ENCODE results near the gene SMAD3.

Gene SMAD3

DNA sequence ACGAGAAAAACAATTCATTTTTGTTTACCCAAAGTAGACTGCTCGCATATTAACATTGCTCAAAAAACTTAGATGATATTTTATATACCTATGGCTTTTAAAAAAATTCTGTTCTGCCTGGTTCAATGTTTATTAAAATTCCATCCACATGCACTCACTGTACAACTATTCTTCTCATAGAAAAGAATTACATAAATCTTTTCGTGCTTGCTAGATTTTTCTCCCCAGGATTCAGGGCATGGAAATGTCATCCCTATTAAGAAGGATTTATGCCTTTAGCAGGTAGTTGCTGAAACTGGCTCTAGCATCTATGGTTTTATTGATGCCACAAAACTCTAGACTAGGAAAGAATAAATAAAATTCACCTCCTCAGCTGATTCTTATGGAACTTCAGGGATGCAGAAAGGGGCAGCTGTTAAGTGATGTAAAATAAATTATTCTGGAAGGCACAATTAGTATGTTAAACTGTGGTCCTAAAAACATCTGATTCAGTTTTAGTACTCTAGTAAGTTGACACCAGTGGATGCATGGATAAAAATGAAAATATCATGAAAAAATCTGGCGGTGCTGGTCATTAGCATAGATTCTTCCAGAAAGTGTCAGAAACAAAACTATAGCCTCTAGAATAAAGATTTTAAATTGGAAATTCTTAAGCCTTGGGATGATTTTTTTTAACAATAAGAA lies 147.4 kb downstream of the SMAD3 start:
- H3K9me3 ChIP-seq (ENCODE audit: control insufficient read depth, insufficient read depth, low read depth, low read length): no peaks in the 10 kb centered on the region
- H3K27ac ChIP-seq (ENCODE audit: extremely low read depth, low read depth, low read length): no peak overlapping the region
- H3K4me3 ChIP-seq (ENCODE audit: low read depth, low read length): no peak overlapping the region
- H3K4me1 ChIP-seq (ENCODE audit: control insufficient read depth, insufficient read depth, low read length): no peaks in the 10 kb centered on the region
- POLR2A ChIA-PET: no interaction called here
- peaks cover 4 to 15% of the 10 kb centered on the region in 2 experiments; a peak in 2 of 3 replicates for H3K36me3 ChIP-seq (ENCODE audit: control insufficient read depth in 2 of 2, insufficient read depth in 1 of 2, low read length in 2 of 2)
- TF ChIP-seq ZBTB20 (tag by site-specific recombination; IDR thresholded peaks at IDR 0.05) (no peak), ZNF391 (tag by site-specific recombination; IDR thresholded peaks at IDR 0.05; ENCODE audit: borderline replicate concordance, low read depth) (no peak), ZNF785 (tag by site-specific recombination; IDR thresholded peaks at IDR 0.05) (no peak)
- TF ChIP-seq, protein P1, sequence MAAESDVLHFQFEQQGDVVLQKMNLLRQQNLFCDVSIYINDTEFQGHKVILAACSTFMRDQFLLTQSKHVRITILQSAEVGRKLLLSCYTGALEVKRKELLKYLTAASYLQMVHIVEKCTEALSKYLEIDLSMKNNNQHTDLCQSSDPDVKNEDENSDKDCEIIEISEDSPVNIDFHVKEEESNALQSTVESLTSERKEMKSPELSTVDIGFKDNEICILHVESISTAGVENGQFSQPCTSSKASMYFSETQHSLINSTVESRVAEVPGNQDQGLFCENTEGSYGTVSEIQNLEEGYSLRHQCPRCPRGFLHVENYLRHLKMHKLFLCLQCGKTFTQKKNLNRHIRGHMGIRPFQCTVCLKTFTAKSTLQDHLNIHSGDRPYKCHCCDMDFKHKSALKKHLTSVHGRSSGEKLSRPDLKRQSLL (tag by site-specific recombination; IDR thresholded peaks at IDR 0.05): 0 out of 2 replicates have a peak, but pooled peaks have one; percentile 11
- TF ChIP-seq, protein P2, sequence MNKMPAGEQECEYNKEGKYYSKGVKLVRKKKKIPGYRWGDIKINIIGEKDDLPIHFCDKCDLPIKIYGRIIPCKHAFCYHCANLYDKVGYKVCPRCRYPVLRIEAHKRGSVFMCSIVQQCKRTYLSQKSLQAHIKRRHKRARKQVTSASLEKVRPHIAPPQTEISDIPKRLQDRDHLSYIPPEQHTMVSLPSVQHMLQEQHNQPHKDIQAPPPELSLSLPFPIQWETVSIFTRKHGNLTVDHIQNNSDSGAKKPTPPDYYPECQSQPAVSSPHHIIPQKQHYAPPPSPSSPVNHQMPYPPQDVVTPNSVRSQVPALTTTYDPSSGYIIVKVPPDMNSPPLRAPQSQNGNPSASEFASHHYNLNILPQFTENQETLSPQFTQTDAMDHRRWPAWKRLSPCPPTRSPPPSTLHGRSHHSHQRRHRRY (tag by site-specific recombination; IDR thresholded peaks at IDR 0.05): no peak
- TF ChIP-seq, protein P3, sequence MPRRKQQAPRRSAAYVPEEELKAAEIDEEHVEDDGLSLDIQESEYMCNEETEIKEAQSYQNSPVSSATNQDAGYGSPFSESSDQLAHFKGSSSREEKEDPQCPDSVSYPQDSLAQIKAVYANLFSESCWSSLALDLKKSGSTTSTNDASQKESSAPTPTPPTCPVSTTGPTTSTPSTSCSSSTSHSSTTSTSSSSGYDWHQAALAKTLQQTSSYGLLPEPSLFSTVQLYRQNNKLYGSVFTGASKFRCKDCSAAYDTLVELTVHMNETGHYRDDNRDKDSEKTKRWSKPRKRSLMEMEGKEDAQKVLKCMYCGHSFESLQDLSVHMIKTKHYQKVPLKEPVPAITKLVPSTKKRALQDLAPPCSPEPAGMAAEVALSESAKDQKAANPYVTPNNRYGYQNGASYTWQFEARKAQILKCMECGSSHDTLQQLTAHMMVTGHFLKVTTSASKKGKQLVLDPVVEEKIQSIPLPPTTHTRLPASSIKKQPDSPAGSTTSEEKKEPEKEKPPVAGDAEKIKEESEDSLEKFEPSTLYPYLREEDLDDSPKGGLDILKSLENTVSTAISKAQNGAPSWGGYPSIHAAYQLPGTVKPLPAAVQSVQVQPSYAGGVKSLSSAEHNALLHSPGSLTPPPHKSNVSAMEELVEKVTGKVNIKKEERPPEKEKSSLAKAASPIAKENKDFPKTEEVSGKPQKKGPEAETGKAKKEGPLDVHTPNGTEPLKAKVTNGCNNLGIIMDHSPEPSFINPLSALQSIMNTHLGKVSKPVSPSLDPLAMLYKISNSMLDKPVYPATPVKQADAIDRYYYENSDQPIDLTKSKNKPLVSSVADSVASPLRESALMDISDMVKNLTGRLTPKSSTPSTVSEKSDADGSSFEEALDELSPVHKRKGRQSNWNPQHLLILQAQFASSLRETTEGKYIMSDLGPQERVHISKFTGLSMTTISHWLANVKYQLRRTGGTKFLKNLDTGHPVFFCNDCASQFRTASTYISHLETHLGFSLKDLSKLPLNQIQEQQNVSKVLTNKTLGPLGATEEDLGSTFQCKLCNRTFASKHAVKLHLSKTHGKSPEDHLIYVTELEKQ (tag by site-specific recombination; IDR thresholded peaks at IDR 0.05; ENCODE audit: borderline replicate concordance): no peak
- CTCF ChIA-PET: no interaction called here

GRCh38 chr15:67215102-67215501 lies 149.7 kb downstream of the SMAD3 start:
- H3K36me3 ChIP-seq (ENCODE audit: control insufficient read depth in 2 of 2, insufficient read depth in 1 of 2, low read length in 2 of 2): peaks cover 4 to 7% of the 10 kb centered on the region in 2 experiments; a peak in 2 of 3 replicates
- POLR2A ChIA-PET: no interaction called here
- no peak for TF ChIP-seq ZNF621 (tag by site-specific recombination; IDR thresholded peaks at IDR 0.05)
- TF ChIP-seq HOXD13 (CRISPR knock-in tag; IDR thresholded peaks at IDR 0.05; ENCODE audit: borderline replicate concordance): no peak
- TF ChIP-seq ZNF248 (tag by site-specific recombination; IDR thresholded peaks at IDR 0.05): no peak
- no peak for TF ChIP-seq ZNF341 (tag by site-specific recombination; IDR thresholded peaks at IDR 0.05; ENCODE audit: low read depth)
- no peak for TF ChIP-seq EGR2 (tag by site-specific recombination; IDR thresholded peaks at IDR 0.05; ENCODE audit: low read depth)
- TF ChIP-seq ZNF580 (tag by site-specific recombination; IDR thresholded peaks at IDR 0.05): no peak
- no peak for TF ChIP-seq ZNF830 (tag by site-specific recombination; IDR thresholded peaks at IDR 0.05; ENCODE audit: low read depth)
- no peak for TF ChIP-seq ZNF510 (tag by site-specific recombination; IDR thresholded peaks at IDR 0.05; ENCODE audit: insufficient replicate concordance)
- TF ChIP-seq ZNF707 (tag by site-specific recombination; IDR thresholded peaks at IDR 0.05): no peak
- TF ChIP-seq GLIS2 (tag by site-specific recombination; IDR thresholded peaks at IDR 0.05): no peak
- no peak for TF ChIP-seq ZNF558 (tag by site-specific recombination; IDR thresholded peaks at IDR 0.05)
- no peak for TF ChIP-seq SP3 (tag by site-specific recombination; IDR thresholded peaks at IDR 0.05)
- no peak for TF ChIP-seq ZSCAN16 (tag by site-specific recombination; IDR thresholded peaks at IDR 0.05)
- no peak for TF ChIP-seq ZNF366 (tag by site-specific recombination; conservative IDR thresholded peaks at IDR 0.05)
- no peak for TF ChIP-seq MYNN (tag by site-specific recombination; IDR thresholded peaks at IDR 0.05; ENCODE audit: borderline replicate concordance)
- no peak for TF ChIP-seq ZBTB48 (tag by site-specific recombination; IDR thresholded peaks at IDR 0.05)
- no peak for TF ChIP-seq ZNF324 (tag by site-specific recombination; IDR thresholded peaks at IDR 0.05)

More at GRCh38 chr15:67215102-67215501, 149.7 kb downstream of the SMAD3 start:
- no peak overlapping the region for H3K4me3 ChIP-seq (ENCODE audit: low read depth, low read length)
- H3K4me1 ChIP-seq (ENCODE audit: control insufficient read depth, insufficient read depth, low read length): no peaks in the 10 kb centered on the region
- no peaks in the 10 kb centered on the region for H3K9me3 ChIP-seq (ENCODE audit: control insufficient read depth, insufficient read depth, low read depth, low read length)
- H3K27ac ChIP-seq (ENCODE audit: extremely low read depth, low read depth, low read length): no peak overlapping the region
- CTCF ChIA-PET: no interaction called here
